HG03575 (cell line): ENCODE measurements around the gene DCK.
"Not testable (repeated sequence)": the region's sequence is repeated elsewhere in the genome, so short reads cannot be mapped to it uniquely, and the experiment has no call there.

Source experiments
- ATAC-seq: cut with Tn5 transposase; IDR thresholded peaks from one replicate; pipeline ENCODE4 v1.9.1; 2021; ENCODE audit not compliant: unreplicated experiment, insufficient number of reproducible peaks, low FRiP score; ENCODE audit errors: extremely low read depth

Gene DCK

GRCh38 chr4:70997036-70997435 is 3.6 kb downstream of the DCK start:
- ATAC-seq = no peak

- ATAC-seq = no peak
These were observed 4.1 kb downstream of the DCK start for GRCh38 chr4:70997546-70997945.

- ATAC-seq = not testable (repeated sequence)
These were observed 6.2 kb downstream of the DCK start for GRCh38 chr4:70999639-71000038.

- not testable (repeated sequence) for ATAC-seq
These were observed 7.9 kb downstream of the DCK start for GRCh38 chr4:71001363-71001762.

- ATAC-seq = no peak
These were observed 10.9 kb downstream of the DCK start for GRCh38 chr4:71004281-71004851.

GRCh38 chr4:71005025-71005424 is 11.6 kb downstream of the DCK start:
- ATAC-seq = not testable (repeated sequence)

- ATAC-seq = peak; percentile 56
These were observed 12.9 kb downstream of the DCK start for GRCh38 chr4:71006203-71006907.

GRCh38 chr4:71008196-71008595 is 14.7 kb downstream of the DCK start:
- ATAC-seq = no peak

GRCh38 chr4:71009086-71009485 is 15.6 kb downstream of the DCK start:
- ATAC-seq = no peak

GRCh38 chr4:71009890-71010588 is 16.6 kb downstream of the DCK start:
- peak; percentile 51 for ATAC-seq

- ATAC-seq = no peak
These were observed 18.0 kb downstream of the DCK start for GRCh38 chr4:71011451-71011850.

GRCh38 chr4:71017391-71017790 is 23.9 kb downstream of the DCK start:
- not testable (repeated sequence) for ATAC-seq

GRCh38 chr4:71020611-71021010 is 27.2 kb downstream of the DCK start:
- ATAC-seq = no peak

- no peak for ATAC-seq
These were observed 32.2 kb downstream of the DCK start for GRCh38 chr4:71025654-71026053.

GRCh38 chr4:71026086-71026485 is 32.6 kb downstream of the DCK start:
- ATAC-seq = no peak

GRCh38 chr4:71027611-71028010 is 34.2 kb downstream of the DCK start:
- no peak for ATAC-seq

- no peak for ATAC-seq
These were observed 36.1 kb downstream of the DCK start for GRCh38 chr4:71029504-71029903.

GRCh38 chr4:71032106-71032505 is 38.7 kb downstream of the DCK start:
- ATAC-seq = not testable (repeated sequence)

- no peak for ATAC-seq
These were observed 51.8 kb downstream of the DCK start for GRCh38 chr4:71045256-71045655.

- ATAC-seq = no peak
These were observed 55.9 kb downstream of the DCK start for GRCh38 chr4:71049395-71049794.
